Measurements from ENCODE around the gene ISG20L2. TPM values are rescaled to one million over a fixed set of nuclear protein-coding genes. Genes with fewer than 3 reads are reported as not detected.

Gene ISG20L2
- total RNA-seq, 1 donor from 2014 or later = 47.0 TPM

DNA sequence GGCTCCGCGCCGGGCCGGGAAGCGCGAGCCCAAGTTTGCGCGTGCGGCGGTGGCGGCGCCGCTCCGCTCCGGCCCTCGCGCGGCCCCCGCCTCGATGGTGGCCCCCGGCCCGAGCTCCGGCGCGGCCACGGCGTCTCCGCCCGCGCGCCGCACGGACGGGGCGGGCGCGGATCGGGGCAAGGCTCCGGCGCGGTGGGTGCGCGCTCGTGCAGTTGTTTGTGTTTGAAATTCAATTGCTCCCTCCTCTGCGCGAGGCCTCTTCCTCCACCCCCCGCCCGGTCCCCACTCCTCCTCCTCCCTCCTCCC is 22.8 kb upstream of the ISG20L2 start, which contains the start of gene HDGF:
Gene HDGF, minus strand, starts transcription at position 225 of the 306 bp plus-strand sequence. CDS start 246 bp downstream, outside the sequence.
- Mint-ChIP-seq H3K27ac (ENCODE audit: unreplicated experiment) (peak within 1 kb of the TSS; percentile 99), H3K4me3 (peak within 1 kb of the TSS; percentile 99), H3K36me3 (ENCODE audit: low read depth) (peaks cover 3% of the 10 kb centered on the region), H3K9me3 (no peaks in the 10 kb centered on the region), H3K4me1 (peaks cover 53% of the 10 kb centered on the region), H3K27me3 (ENCODE audit: low read depth) (no peaks in the 10 kb centered on the region)
- TF ChIP-seq CTCF (conservative IDR thresholded peaks at IDR 0.05) = no peak
- DNase-seq (ENCODE audit: low read depth, low spot score) = no peak

- TF ChIP-seq CTCF (conservative IDR thresholded peaks at IDR 0.05) = no peak
- H3K4me3 Mint-ChIP-seq = peak overlapping the region; percentile 94
- peak; percentile 55 for DNase-seq (ENCODE audit: low read depth, low spot score)
- peak overlapping the region; percentile 92 for H3K27ac Mint-ChIP-seq (ENCODE audit: unreplicated experiment)
- H3K4me1 Mint-ChIP-seq = peaks cover 58% of the 10 kb centered on the region
- H3K36me3 Mint-ChIP-seq (ENCODE audit: low read depth) = peaks cover 3% of the 10 kb centered on the region
- H3K27me3 Mint-ChIP-seq (ENCODE audit: low read depth) = no peaks in the 10 kb centered on the region
- no peaks in the 10 kb centered on the region for H3K9me3 Mint-ChIP-seq
Observed at GRCh38 chr1:156750711-156751450, 22.3 kb upstream of the ISG20L2 start.

DNA sequence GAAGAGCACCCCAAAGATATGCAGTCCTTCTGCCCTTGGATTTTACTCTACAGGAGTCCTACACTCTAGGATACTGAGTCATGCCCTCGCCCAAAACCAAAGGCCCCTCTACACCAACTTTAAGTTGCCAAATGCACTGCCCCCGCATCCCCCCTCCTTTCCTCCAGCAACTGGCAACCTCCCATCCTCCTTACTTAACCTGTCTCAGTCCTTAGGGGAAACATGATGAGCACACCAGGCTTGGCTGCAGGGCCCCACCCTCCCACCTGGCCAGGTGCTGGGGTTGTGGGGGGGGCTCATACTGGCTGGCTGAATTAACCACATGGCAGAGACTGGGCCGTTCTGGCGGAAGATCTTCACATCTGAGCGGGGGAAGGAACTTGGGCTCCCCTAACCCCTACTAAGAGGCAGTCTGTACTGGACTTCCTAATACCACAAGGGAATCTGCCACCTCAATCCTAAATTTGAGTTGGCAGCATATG is 21.7 kb upstream of the ISG20L2 start:
- no peaks in the 10 kb centered on the region for H3K27me3 Mint-ChIP-seq (ENCODE audit: low read depth)
- peaks cover 64% of the 10 kb centered on the region for H3K4me1 Mint-ChIP-seq
- H3K9me3 Mint-ChIP-seq = no peaks in the 10 kb centered on the region
- DNase-seq (ENCODE audit: low read depth, low spot score) = no peak
- peak overlapping the region; percentile 92 for H3K27ac Mint-ChIP-seq (ENCODE audit: unreplicated experiment)
- TF ChIP-seq CTCF (conservative IDR thresholded peaks at IDR 0.05) = no peak
- peaks cover 8% of the 10 kb centered on the region for H3K36me3 Mint-ChIP-seq (ENCODE audit: low read depth)
- peak overlapping the region; percentile 94 for H3K4me3 Mint-ChIP-seq

GRCh38 chr1:156749419-156750118 is 21.0 kb upstream of the ISG20L2 start:
- Mint-ChIP-seq H3K4me1 (peaks cover 64% of the 10 kb centered on the region), H3K9me3 (no peaks in the 10 kb centered on the region), H3K27me3 (ENCODE audit: low read depth) (no peaks in the 10 kb centered on the region), H3K4me3 (peak overlapping the region; percentile 94), H3K27ac (ENCODE audit: unreplicated experiment) (peak overlapping the region; percentile 62), H3K36me3 (ENCODE audit: low read depth) (peaks cover 8% of the 10 kb centered on the region)
- TF ChIP-seq CTCF (conservative IDR thresholded peaks at IDR 0.05) = no peak
- DNase-seq (ENCODE audit: low read depth, low spot score) = no peak

- peaks cover 8% of the 10 kb centered on the region for H3K36me3 Mint-ChIP-seq (ENCODE audit: low read depth)
- no peaks in the 10 kb centered on the region for H3K27me3 Mint-ChIP-seq (ENCODE audit: low read depth)
- H3K9me3 Mint-ChIP-seq = no peaks in the 10 kb centered on the region
- no peak for TF ChIP-seq CTCF (conservative IDR thresholded peaks at IDR 0.05)
- H3K4me3 Mint-ChIP-seq = peak overlapping the region; percentile 94
- H3K4me1 Mint-ChIP-seq = peaks cover 64% of the 10 kb centered on the region
- peak overlapping the region; percentile 97 for H3K27ac Mint-ChIP-seq (ENCODE audit: unreplicated experiment)
- no peak for DNase-seq (ENCODE audit: low read depth, low spot score)
Observed at GRCh38 chr1:156748670-156749418, 20.3 kb upstream of the ISG20L2 start.
